Liver (tissue), 9 donors: ENCODE measurements around the gene SMPD4. TPM values are rescaled to one million over a fixed set of nuclear protein-coding genes. Genes with fewer than 3 reads are reported as not detected.
"Not testable (repeated sequence)": the region's sequence is repeated elsewhere in the genome, so short reads cannot be mapped to it uniquely, and the experiment has no call there.

Experiments
- DNase-seq: peaks from one replicate; pipeline ENCODE4 v3.0.0-alpha.2; 2017; ENCODE audit warnings: low spot score
- H3K27ac ChIP-seq, 2 donors: one replicate each; pipeline ENCODE4 v1.7.0; 2013; ENCODE audit warnings: inconsistent platforms in 2 of 2, low read length in 2 of 2, control low read depth in 1 of 2, low read depth in 1 of 2, mild to moderate bottlenecking in 1 of 2
- H3K27me3 ChIP-seq, 4 donors: one replicate each; pipeline versions ENCODE4 v1.6.1 to v1.7.0; 2013; ENCODE audit warnings: low read length in 3 of 4, inconsistent platforms in 1 of 4, mild to moderate bottlenecking in 1 of 4, moderate library complexity in 1 of 4; ENCODE audit not compliant: control insufficient read depth in 4 of 4, insufficient read depth in 4 of 4
- H3K36me3 ChIP-seq, 4 donors: one replicate each; pipeline versions ENCODE4 v1.6.1 to v1.7.0; 2013; ENCODE audit warnings: low read length in 3 of 4, mild to moderate bottlenecking in 3 of 4, low read depth in 1 of 4, moderate library complexity in 1 of 4; ENCODE audit not compliant: control insufficient read depth in 4 of 4, insufficient read depth in 3 of 4
- H3K4me1 ChIP-seq, 4 donors: one replicate each; pipeline versions ENCODE4 v1.6.1 to v1.7.0; 2013; ENCODE audit warnings: low read length in 3 of 4, mild to moderate bottlenecking in 3 of 4, moderate library complexity in 1 of 4; ENCODE audit not compliant: control insufficient read depth in 4 of 4, insufficient read depth in 4 of 4
- H3K4me3 ChIP-seq, 3 donors: one replicate each; pipeline versions ENCODE4 v1.6.1 to v1.7.0; 2013; ENCODE audit warnings: low read length in 3 of 3, control low read depth in 1 of 3, low read depth in 1 of 3, mild to moderate bottlenecking in 1 of 3
- H3K9ac ChIP-seq, 2 donors: one replicate each; pipeline ENCODE4 v1.7.0; 2013; ENCODE audit warnings: low read length in 2 of 2, mild to moderate bottlenecking in 2 of 2, moderate library complexity in 2 of 2, control low read depth in 1 of 2, low read depth in 1 of 2
- H3K9me3 ChIP-seq, 4 donors: one replicate each; pipeline versions ENCODE4 v1.6.1 to v1.7.0; 2013; ENCODE audit warnings: low read length in 3 of 4; ENCODE audit not compliant: control insufficient read depth in 4 of 4
- ATF3 ChIP-seq: IDR thresholded peaks from 2 replicates; pipeline ENCODE4 v1.6.1; 2016; ENCODE audit warnings: antibody characterized with exemption
- EGR1 ChIP-seq, 2 donors: IDR thresholded peaks; 2 replicates each; pipeline ENCODE4 v1.6.1; 2016 to 2018; ENCODE audit warnings: antibody characterized with exemption in 2 of 2, low read depth in 2 of 2
- FOXA1 ChIP-seq: IDR thresholded peaks from 2 replicates; pipeline ENCODE4 v1.6.1; 2016; ENCODE audit warnings: antibody characterized with exemption
- FOXA2 ChIP-seq: IDR thresholded peaks from 2 replicates; pipeline ENCODE4 v1.6.1; 2016; ENCODE audit warnings: antibody characterized with exemption
- GABPA ChIP-seq, 2 donors: IDR thresholded peaks in 1 of 2; conservative IDR thresholded peaks in 1 of 2; 2 replicates each; pipeline ENCODE4 v1.6.1; 2016; ENCODE audit warnings: antibody characterized with exemption in 2 of 2, mild to moderate bottlenecking in 1 of 2, moderate library complexity in 1 of 2
- HNF4A ChIP-seq, 2 donors: conservative IDR thresholded peaks; 2 replicates each; pipeline ENCODE4 v1.6.1; 2016; ENCODE audit warnings: antibody characterized with exemption in 2 of 2, mild to moderate bottlenecking in 2 of 2
- HNF4G ChIP-seq: IDR thresholded peaks from 2 replicates; pipeline ENCODE4 v1.6.1; 2016; ENCODE audit warnings: antibody characterized with exemption
- JUND ChIP-seq, 2 donors: IDR thresholded peaks; 2 replicates each; pipeline ENCODE4 v1.6.1; 2016; ENCODE audit warnings: antibody characterized with exemption in 2 of 2
- NR2F2 ChIP-seq: IDR thresholded peaks from 2 replicates; pipeline ENCODE4 v1.6.1; 2016; ENCODE audit warnings: antibody characterized with exemption
- RAD21 ChIP-seq, 2 donors: IDR thresholded peaks; 2 replicates each; pipeline ENCODE4 v1.6.1; 2016; ENCODE audit warnings: antibody characterized with exemption in 2 of 2, mild to moderate bottlenecking in 2 of 2
- RXRA ChIP-seq, 2 donors: IDR thresholded peaks; 2 replicates each; pipeline ENCODE4 v1.6.1; 2017 to 2018; ENCODE audit warnings: antibody characterized with exemption in 2 of 2, mild to moderate bottlenecking in 1 of 2
- YY1 ChIP-seq: IDR thresholded peaks from 2 replicates; pipeline ENCODE4 v1.6.1; 2016; ENCODE audit warnings: antibody characterized with exemption, mild to moderate bottlenecking
- WGBS: extraction: QIAGEN DNeasy Blood & Tissue Kit; methylation state at CpG from one replicate; pipeline ENCODE4 v1.1.7; 2013; 5-methylcytosine and 5-hydroxymethylcytosine counted together
- polyA plus RNA-seq, 2 donors: library from polyadenylated mRNA; stranded (reverse) in 1 of 2; unstranded in 1 of 2; fragments of 200-250 nt in 1 of 2; fragments of >200 nt in 1 of 2; fragmentation: Nextera tagmentation in 1 of 2; extraction: Ambion mirVana in 1 of 2; gene quantifications; one replicate each; pipeline versions ENCODE4 v1.2.1 to v1.2.3, GENCODE V29; 2013 to 2015
- total RNA-seq, 2 donors: library from RNA; depleted of rRNA; stranded (reverse); fragments of >200 nt; gene quantifications; one replicate each; pipeline ENCODE4 v1.2.3, GENCODE V29; 2014
- TF ChIP-seq, protein P1 (sequence below): IDR thresholded peaks from 2 replicates; pipeline ENCODE4 v1.6.1; 2016; ENCODE audit warnings: antibody characterized with exemption
- TF ChIP-seq, protein P2 (sequence below): IDR thresholded peaks from 2 replicates; pipeline ENCODE4 v1.6.1; 2016; ENCODE audit warnings: antibody characterized with exemption, mild to moderate bottlenecking
- TF ChIP-seq, protein P3 (sequence below): IDR thresholded peaks from 2 replicates; pipeline ENCODE4 v1.6.1; 2016; ENCODE audit warnings: antibody characterized with exemption
- TF ChIP-seq, protein P4 (sequence below): fragments of 150-350 bp; IDR thresholded peaks from 2 replicates; pipeline ENCODE4 v1.5.1; 2017; ENCODE audit warnings: improper control_type of control experiment, low read depth, low read length; ENCODE audit not compliant: missing input control
- donor health status: healthy.
- donor health status: healthy.
- donor health status: healthy.
- donor health status: healthy.
- donor health status: healthy.

The SMPD4 gene
- total and polyA plus RNA-seq, 4 donors: 9.9 to 22.3 (median 17.7) TPM

GRCh38 chr2:130138326-130138725 lies 43.1 kb downstream of the SMPD4 start:
- not testable (repeated sequence) for H3K27ac ChIP-seq, H3K27me3 ChIP-seq, H3K36me3 ChIP-seq, H3K4me1 ChIP-seq, H3K9ac ChIP-seq, H3K4me3 ChIP-seq, DNase-seq, H3K9me3 ChIP-seq
- 87% methylated on average over 10 of the region's 13 CpGs for WGBS

GRCh38 chr2:130137118-130137517 lies 44.3 kb downstream of the SMPD4 start:
- H3K9ac ChIP-seq, H3K36me3 ChIP-seq, H3K4me3 ChIP-seq, DNase-seq, H3K27me3 ChIP-seq, H3K27ac ChIP-seq, H3K4me1 ChIP-seq, H3K9me3 ChIP-seq: not testable (repeated sequence)
- WGBS: 77% methylated on average over 5 of the region's 5 CpGs

- H3K36me3 ChIP-seq, DNase-seq, H3K4me1 ChIP-seq, H3K9me3 ChIP-seq, H3K27me3 ChIP-seq, H3K27ac ChIP-seq, H3K4me3 ChIP-seq, H3K9ac ChIP-seq: not testable (repeated sequence)
- WGBS: 93% methylated on average over 9 of the region's 10 CpGs
Measured at GRCh38 chr2:130136546-130136945, 44.9 kb downstream of the SMPD4 start.

DNA sequence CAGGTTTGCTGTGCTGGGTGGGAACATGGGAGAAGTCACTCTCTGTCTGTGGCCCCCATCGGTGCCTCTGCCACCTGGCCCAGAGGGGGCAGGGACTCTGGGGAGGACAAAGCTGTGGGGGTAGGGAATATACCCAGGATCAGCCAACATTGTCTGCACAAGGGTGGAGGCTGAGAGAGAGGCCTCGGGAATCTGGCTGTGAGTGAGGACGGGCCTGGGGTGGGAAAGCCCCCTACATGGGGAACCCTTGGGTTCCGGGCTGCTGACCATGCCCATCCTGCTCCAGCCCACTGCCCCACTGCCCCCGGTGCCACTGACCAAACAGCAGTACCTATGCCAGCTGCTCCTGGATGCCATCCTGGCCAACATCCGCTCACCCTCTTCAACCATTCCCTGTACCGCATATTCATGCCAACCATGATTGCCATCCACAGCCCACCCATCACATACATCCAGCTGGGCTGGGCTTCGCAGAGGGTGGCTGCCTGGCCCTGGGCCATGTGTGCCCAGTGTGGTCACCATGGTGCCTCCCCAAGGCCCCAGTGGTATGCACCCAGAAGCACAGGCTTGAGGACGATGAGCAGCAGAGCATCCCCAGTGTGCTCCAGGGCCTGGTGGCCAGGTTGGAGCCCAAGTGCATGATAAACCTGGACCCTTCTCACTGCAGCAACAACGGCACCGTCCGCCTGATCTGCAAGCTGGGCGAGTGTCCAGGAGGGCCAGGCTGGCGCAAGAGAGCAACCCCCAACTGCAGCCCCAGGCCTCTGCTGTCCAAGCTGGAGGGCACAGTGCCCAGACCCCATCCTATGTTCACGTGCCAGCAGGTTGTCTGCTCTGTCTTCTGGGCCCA lies 45.5 kb downstream of the SMPD4 start:
- DNase-seq: peak; percentile 25
- H3K27ac ChIP-seq: no peak overlapping the region
- H3K9ac ChIP-seq: no peak overlapping the region
- H3K9me3 ChIP-seq: no peaks in the 10 kb centered on the region
- no peaks in the 10 kb centered on the region for H3K27me3 ChIP-seq
- H3K4me3 ChIP-seq: no peak overlapping the region
- 93% methylated on average over 15 of the region's 15 CpGs for WGBS
- no peaks in the 10 kb centered on the region for H3K36me3 ChIP-seq
- no peaks in the 10 kb centered on the region for H3K4me1 ChIP-seq
- TF ChIP-seq ATF3 (no peak), GABPA (IDR thresholded peaks at IDR 0.05 in 1 of 2, conservative IDR thresholded peaks at IDR 0.05 in 1 of 2) (no peak), EGR1 (IDR thresholded peaks at IDR 0.05; ENCODE audit: low read depth in 2 of 2) (no peak), RAD21 (IDR thresholded peaks at IDR 0.05) (no peak), NR2F2 (no peak), HNF4A (conservative IDR thresholded peaks at IDR 0.05) (no peak), RXRA (IDR thresholded peaks at IDR 0.05) (no peak), FOXA2 (no peak), JUND (IDR thresholded peaks at IDR 0.05) (no peak), HNF4G (no peak), YY1 (no peak), FOXA1 (no peak)
- TF ChIP-seq, protein P1, sequence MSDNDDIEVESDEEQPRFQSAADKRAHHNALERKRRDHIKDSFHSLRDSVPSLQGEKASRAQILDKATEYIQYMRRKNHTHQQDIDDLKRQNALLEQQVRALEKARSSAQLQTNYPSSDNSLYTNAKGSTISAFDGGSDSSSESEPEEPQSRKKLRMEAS: no peak
- TF ChIP-seq, protein P2, sequence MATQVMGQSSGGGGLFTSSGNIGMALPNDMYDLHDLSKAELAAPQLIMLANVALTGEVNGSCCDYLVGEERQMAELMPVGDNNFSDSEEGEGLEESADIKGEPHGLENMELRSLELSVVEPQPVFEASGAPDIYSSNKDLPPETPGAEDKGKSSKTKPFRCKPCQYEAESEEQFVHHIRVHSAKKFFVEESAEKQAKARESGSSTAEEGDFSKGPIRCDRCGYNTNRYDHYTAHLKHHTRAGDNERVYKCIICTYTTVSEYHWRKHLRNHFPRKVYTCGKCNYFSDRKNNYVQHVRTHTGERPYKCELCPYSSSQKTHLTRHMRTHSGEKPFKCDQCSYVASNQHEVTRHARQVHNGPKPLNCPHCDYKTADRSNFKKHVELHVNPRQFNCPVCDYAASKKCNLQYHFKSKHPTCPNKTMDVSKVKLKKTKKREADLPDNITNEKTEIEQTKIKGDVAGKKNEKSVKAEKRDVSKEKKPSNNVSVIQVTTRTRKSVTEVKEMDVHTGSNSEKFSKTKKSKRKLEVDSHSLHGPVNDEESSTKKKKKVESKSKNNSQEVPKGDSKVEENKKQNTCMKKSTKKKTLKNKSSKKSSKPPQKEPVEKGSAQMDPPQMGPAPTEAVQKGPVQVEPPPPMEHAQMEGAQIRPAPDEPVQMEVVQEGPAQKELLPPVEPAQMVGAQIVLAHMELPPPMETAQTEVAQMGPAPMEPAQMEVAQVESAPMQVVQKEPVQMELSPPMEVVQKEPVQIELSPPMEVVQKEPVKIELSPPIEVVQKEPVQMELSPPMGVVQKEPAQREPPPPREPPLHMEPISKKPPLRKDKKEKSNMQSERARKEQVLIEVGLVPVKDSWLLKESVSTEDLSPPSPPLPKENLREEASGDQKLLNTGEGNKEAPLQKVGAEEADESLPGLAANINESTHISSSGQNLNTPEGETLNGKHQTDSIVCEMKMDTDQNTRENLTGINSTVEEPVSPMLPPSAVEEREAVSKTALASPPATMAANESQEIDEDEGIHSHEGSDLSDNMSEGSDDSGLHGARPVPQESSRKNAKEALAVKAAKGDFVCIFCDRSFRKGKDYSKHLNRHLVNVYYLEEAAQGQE: no peak
- TF ChIP-seq, protein P3, sequence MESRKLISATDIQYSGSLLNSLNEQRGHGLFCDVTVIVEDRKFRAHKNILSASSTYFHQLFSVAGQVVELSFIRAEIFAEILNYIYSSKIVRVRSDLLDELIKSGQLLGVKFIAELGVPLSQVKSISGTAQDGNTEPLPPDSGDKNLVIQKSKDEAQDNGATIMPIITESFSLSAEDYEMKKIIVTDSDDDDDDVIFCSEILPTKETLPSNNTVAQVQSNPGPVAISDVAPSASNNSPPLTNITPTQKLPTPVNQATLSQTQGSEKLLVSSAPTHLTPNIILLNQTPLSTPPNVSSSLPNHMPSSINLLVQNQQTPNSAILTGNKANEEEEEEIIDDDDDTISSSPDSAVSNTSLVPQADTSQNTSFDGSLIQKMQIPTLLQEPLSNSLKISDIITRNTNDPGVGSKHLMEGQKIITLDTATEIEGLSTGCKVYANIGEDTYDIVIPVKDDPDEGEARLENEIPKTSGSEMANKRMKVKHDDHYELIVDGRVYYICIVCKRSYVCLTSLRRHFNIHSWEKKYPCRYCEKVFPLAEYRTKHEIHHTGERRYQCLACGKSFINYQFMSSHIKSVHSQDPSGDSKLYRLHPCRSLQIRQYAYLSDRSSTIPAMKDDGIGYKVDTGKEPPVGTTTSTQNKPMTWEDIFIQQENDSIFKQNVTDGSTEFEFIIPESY: no peak
- TF ChIP-seq, protein P4, sequence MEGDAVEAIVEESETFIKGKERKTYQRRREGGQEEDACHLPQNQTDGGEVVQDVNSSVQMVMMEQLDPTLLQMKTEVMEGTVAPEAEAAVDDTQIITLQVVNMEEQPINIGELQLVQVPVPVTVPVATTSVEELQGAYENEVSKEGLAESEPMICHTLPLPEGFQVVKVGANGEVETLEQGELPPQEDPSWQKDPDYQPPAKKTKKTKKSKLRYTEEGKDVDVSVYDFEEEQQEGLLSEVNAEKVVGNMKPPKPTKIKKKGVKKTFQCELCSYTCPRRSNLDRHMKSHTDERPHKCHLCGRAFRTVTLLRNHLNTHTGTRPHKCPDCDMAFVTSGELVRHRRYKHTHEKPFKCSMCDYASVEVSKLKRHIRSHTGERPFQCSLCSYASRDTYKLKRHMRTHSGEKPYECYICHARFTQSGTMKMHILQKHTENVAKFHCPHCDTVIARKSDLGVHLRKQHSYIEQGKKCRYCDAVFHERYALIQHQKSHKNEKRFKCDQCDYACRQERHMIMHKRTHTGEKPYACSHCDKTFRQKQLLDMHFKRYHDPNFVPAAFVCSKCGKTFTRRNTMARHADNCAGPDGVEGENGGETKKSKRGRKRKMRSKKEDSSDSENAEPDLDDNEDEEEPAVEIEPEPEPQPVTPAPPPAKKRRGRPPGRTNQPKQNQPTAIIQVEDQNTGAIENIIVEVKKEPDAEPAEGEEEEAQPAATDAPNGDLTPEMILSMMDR: no peak
